ENCODE data around the gene DENND1A.

DNA sequence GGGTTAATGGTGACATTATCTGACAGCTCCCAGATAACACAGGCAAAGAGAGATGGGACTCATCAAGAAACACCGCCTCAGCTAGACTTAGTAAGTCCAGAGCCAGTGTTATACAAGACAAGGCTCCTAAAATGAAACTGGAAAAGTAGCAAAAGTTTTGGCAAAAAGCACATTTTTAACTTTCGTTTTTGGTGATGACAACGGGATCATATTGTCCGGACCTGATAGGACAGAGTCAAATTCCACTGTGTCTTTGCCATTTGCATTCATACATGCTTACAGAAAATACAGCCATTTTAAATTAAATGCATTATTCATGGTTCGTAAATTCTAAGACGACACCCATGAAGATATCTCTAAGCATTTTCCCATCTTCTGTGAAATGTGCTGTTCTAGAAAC is 421.9 kb downstream of the DENND1A start:
- TF ChIP-seq, protein P1, sequence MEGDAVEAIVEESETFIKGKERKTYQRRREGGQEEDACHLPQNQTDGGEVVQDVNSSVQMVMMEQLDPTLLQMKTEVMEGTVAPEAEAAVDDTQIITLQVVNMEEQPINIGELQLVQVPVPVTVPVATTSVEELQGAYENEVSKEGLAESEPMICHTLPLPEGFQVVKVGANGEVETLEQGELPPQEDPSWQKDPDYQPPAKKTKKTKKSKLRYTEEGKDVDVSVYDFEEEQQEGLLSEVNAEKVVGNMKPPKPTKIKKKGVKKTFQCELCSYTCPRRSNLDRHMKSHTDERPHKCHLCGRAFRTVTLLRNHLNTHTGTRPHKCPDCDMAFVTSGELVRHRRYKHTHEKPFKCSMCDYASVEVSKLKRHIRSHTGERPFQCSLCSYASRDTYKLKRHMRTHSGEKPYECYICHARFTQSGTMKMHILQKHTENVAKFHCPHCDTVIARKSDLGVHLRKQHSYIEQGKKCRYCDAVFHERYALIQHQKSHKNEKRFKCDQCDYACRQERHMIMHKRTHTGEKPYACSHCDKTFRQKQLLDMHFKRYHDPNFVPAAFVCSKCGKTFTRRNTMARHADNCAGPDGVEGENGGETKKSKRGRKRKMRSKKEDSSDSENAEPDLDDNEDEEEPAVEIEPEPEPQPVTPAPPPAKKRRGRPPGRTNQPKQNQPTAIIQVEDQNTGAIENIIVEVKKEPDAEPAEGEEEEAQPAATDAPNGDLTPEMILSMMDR (IDR thresholded peaks at IDR 0.05; ENCODE audit: insufficient read depth, low read length, poor library complexity, severe bottlenecking) = no peak
- no peak for TF ChIP-seq EZH2phosphoT487 (conservative IDR thresholded peaks at IDR 0.05; ENCODE audit: low read length)

Measured in SU-DHL-6 (cell line).